Keratinocyte (primary cell): ENCODE measurements around the gene CBLB.

Experiments used
- EZH2 ChIP-seq: IDR thresholded peaks from one replicate; pipeline ENCODE4 v1.6.1; 2012; ENCODE audit warnings: inconsistent platforms, mild to moderate bottlenecking, low read length, moderate library complexity
- TF ChIP-seq, protein P1 (sequence below), 3 experiments: IDR thresholded peaks in 1 of 3; conservative IDR thresholded peaks in 1 of 3; optimal IDR thresholded peaks in 1 of 3; 2 replicates in 2 of 3; 3 replicates in 1 of 3; pipeline versions ENCODE3 to v1.5.1; 2011; ENCODE audit warnings: low read length in 3 of 3, mild to moderate bottlenecking in 3 of 3, moderate library complexity in 2 of 3, control low read depth in 1 of 3, inconsistent platforms in 1 of 3; ENCODE audit not compliant: insufficient read depth in 2 of 3; ENCODE audit errors: extremely low read depth in 1 of 3

DNA sequence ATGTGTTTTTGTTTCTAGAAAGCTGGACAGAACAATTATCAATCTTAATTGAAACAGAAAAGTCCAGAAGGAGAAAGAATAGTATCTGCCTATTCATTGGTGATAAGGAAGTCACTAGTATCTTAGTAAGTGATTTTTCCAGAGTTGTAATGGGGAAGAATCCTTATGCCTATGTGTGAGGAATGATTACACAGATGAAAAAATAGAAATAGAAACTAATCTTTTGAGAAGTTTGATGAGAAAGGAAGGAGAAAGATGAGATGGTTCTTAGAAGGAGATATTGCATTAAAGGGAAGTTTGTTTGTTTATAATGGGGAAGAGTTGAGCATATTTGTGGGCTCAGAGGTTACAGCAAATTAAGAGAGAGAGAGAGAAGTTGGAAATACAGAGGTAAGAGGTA lies 42.7 kb upstream of the CBLB start:
- TF ChIP-seq, protein P1, sequence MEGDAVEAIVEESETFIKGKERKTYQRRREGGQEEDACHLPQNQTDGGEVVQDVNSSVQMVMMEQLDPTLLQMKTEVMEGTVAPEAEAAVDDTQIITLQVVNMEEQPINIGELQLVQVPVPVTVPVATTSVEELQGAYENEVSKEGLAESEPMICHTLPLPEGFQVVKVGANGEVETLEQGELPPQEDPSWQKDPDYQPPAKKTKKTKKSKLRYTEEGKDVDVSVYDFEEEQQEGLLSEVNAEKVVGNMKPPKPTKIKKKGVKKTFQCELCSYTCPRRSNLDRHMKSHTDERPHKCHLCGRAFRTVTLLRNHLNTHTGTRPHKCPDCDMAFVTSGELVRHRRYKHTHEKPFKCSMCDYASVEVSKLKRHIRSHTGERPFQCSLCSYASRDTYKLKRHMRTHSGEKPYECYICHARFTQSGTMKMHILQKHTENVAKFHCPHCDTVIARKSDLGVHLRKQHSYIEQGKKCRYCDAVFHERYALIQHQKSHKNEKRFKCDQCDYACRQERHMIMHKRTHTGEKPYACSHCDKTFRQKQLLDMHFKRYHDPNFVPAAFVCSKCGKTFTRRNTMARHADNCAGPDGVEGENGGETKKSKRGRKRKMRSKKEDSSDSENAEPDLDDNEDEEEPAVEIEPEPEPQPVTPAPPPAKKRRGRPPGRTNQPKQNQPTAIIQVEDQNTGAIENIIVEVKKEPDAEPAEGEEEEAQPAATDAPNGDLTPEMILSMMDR (optimal IDR thresholded peaks at IDR 0.05 in 1 of 3, IDR thresholded peaks at IDR 0.05 in 1 of 3, conservative IDR thresholded peaks at IDR 0.05 in 1 of 3; ENCODE audit: extremely low read depth in 1 of 3, insufficient read depth in 2 of 3, low read length in 3 of 3): no peak
- TF ChIP-seq EZH2: no peak
